Measurements from ENCODE around the gene PATL2. TPM values are rescaled to one million over a fixed set of nuclear protein-coding genes. Genes with fewer than 3 reads are reported as not detected.

The PATL2 gene
- total and polyA plus RNA-seq, 4 experiments from 2014 or later: 5.7 to 62.8 (median 34.8) TPM

GRCh38 chr15:44662478-44663409 lies 48.4 kb downstream of the PATL2 start:
- Histone ChIP-seq H3K36me3 (ENCODE audit: insufficient read depth, low read length) (peaks cover 3% of the 10 kb centered on the region), H3K9me3 (ENCODE audit: control insufficient read depth in 1 of 2, low read length in 2 of 2) (no peaks in the 10 kb centered on the region), H3K4me3 (ENCODE audit: low read length in 2 of 2) (peak overlapping the region; percentile 49 to 81), H3K4me1 (ENCODE audit: insufficient read depth, low read length) (peaks cover 60% of the 10 kb centered on the region), H3K27ac (ENCODE audit: low read depth, low read length) (peak overlapping the region; percentile 96), H3K27me3 (ENCODE audit: insufficient read depth, low read length) (no peaks in the 10 kb centered on the region)
- peaks cover 12 to 24% of the 10 kb centered on the region in 2 donors for H3K36me3 Mint-ChIP-seq
- H3K9me3 Mint-ChIP-seq: no peaks in the 10 kb centered on the region
- H3K27ac Mint-ChIP-seq: peak overlapping the region; percentile 93 to 100 (median 97)
- POLR2A ChIA-PET (ENCODE audit: partially characterized antibody): interaction anchor here (0.5 to 51.9 kb wide), 28 partner anchors 8 to 535 kb away, joined by 3 to 5737 read pairs (median 6); partner anchors contain the start of genes B2M, EIF3J, PATL2 and TRIM69
- peaks cover 38 to 66% (median 49%) of the 10 kb centered on the region in 4 donors for H3K4me1 Mint-ChIP-seq
- H3K27me3 Mint-ChIP-seq: no peaks in the 10 kb centered on the region
- CTCF ChIA-PET (ENCODE audit: partially characterized antibody): interaction anchor here (0.6 to 12.5 kb wide), 23 partner anchors 10 to 130 kb away, joined by 3 to 821 read pairs (median 7); partner anchors contain the start of genes B2M, PATL2 and TRIM69
- peak; percentile 85 to 92 (median 88) for DNase-seq
- intact Hi-C loops (cut with micrococcal nuclease): loop anchor here (1.0 to 5.0 kb wide), 8 partner anchors 14 to 125 kb away; partner anchors contain the start of genes B2M, EIF3J and PATL2
- peak overlapping the region; percentile 94 to 99 (median 98) for H3K4me3 Mint-ChIP-seq

DNA sequence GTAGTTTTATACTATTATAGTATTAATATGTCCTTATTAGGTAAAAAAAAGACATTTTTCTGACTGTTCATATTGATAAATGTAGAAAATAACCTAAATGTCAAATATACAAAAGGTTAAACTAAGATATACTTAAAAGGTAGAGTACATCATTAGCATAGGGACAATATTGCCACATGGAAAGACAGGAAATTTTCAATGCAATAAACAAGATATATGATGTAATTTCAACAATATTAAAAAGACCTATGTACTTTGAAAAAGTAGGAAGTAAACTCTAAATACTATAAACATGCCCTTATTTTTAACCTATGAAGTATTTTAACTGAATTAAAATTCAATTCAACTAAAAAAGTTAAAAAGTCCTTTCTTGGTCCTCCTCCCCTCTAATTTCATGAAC lies 49.5 kb downstream of the PATL2 start:
- intact Hi-C loops (cut with micrococcal nuclease): loop anchor here (5.0 kb wide), 2 partner anchors 84 to 124 kb away; partner anchors contain the start of gene EIF3J
- peak overlapping the region; percentile 67 to 100 (median 89) for H3K27ac Mint-ChIP-seq
- CTCF ChIA-PET (ENCODE audit: partially characterized antibody): interaction anchor here (1.0 to 12.5 kb wide), 5 partner anchors 21 to 78 kb away, joined by 3 to 821 read pairs (median 8); partner anchors contain the start of genes B2M, PATL2 and TRIM69

GRCh38 chr15:44659056-44659455 lies 52.1 kb downstream of the PATL2 start:
- peaks cover 24% of the 10 kb centered on the region for H3K4me1 ChIP-seq (ENCODE audit: insufficient read depth, low read length)
- Mint-ChIP-seq H3K27me3 (no peaks in the 10 kb centered on the region), H3K4me1 (peaks cover 19 to 42% (median 30%) of the 10 kb centered on the region in 4 donors), H3K36me3 (peaks cover 29 to 45% of the 10 kb centered on the region in 2 donors), H3K9me3 (no peaks in the 10 kb centered on the region), H3K27ac (peak overlapping the region in 1 of 7 donors; percentile 29), H3K4me3 (peak overlapping the region in 1 of 8 donors; percentile 5)
- no peak overlapping the region for H3K27ac ChIP-seq (ENCODE audit: low read depth, low read length)
- H3K36me3 ChIP-seq (ENCODE audit: insufficient read depth, low read length): peaks cover 22% of the 10 kb centered on the region
- H3K9me3 ChIP-seq (ENCODE audit: control insufficient read depth in 1 of 2, low read length in 2 of 2): no peaks in the 10 kb centered on the region
- CTCF ChIA-PET (ENCODE audit: partially characterized antibody): interaction anchor here (2.7 to 12.5 kb wide), 2 partner anchors 9 to 64 kb away, joined by 7 to 821 read pairs; partner anchors contain the start of genes B2M, PATL2 and TRIM69
- POLR2A ChIA-PET (ENCODE audit: partially characterized antibody): interaction anchor here (1.0 to 51.9 kb wide), 2 partner anchors 31 to 64 kb away, joined by 5 to 5737 read pairs; partner anchors contain the start of genes B2M, PATL2 and TRIM69
- H3K27me3 ChIP-seq (ENCODE audit: insufficient read depth, low read length): no peaks in the 10 kb centered on the region
- intact Hi-C loops (cut with micrococcal nuclease): no loop called here
- no peak overlapping the region for H3K4me3 ChIP-seq (ENCODE audit: low read length in 2 of 2)
- DNase-seq: no peak

More for the DNA sequence above, 49.5 kb downstream of the PATL2 start:
- H3K27me3 ChIP-seq (ENCODE audit: insufficient read depth, low read length): no peaks in the 10 kb centered on the region
- no peak overlapping the region for H3K27ac ChIP-seq (ENCODE audit: low read depth, low read length)
- Mint-ChIP-seq H3K27me3 (no peaks in the 10 kb centered on the region), H3K4me3 (peak overlapping the region in 7 of 8 donors; percentile 2 to 98 (median 55)), H3K4me1 (peaks cover 30 to 55% (median 42%) of the 10 kb centered on the region in 4 donors), H3K36me3 (peaks cover 19 to 32% of the 10 kb centered on the region in 2 donors), H3K9me3 (no peaks in the 10 kb centered on the region)
- H3K9me3 ChIP-seq (ENCODE audit: control insufficient read depth in 1 of 2, low read length in 2 of 2): no peaks in the 10 kb centered on the region
- POLR2A ChIA-PET (ENCODE audit: partially characterized antibody): interaction anchor here (1.3 to 51.9 kb wide), 3 partner anchors 21 to 86 kb away, joined by 5 to 5737 read pairs (median 1003); partner anchors contain the start of genes B2M, PATL2 and TRIM69
- no peak for DNase-seq
- peaks cover 10% of the 10 kb centered on the region for H3K36me3 ChIP-seq (ENCODE audit: insufficient read depth, low read length)
- peaks cover 50% of the 10 kb centered on the region for H3K4me1 ChIP-seq (ENCODE audit: insufficient read depth, low read length)
- no peak overlapping the region for H3K4me3 ChIP-seq (ENCODE audit: low read length in 2 of 2)

GRCh38 chr15:44657378-44657777 lies 53.7 kb downstream of the PATL2 start:
- Mint-ChIP-seq H3K27ac (no peak overlapping the region), H3K4me1 (peaks cover 23 to 36% (median 32%) of the 10 kb centered on the region in 4 donors), H3K9me3 (no peaks in the 10 kb centered on the region), H3K4me3 (no peak overlapping the region), H3K36me3 (peaks cover 37 to 46% of the 10 kb centered on the region in 2 donors), H3K27me3 (no peaks in the 10 kb centered on the region)
- POLR2A ChIA-PET (ENCODE audit: partially characterized antibody): interaction anchor here (0.6 to 51.9 kb wide), 3 partner anchors 33 to 94 kb away, joined by 3 to 5737 read pairs (median 3); partner anchors contain the start of genes B2M, PATL2 and TRIM69
- no peak for DNase-seq
- H3K27me3 ChIP-seq (ENCODE audit: insufficient read depth, low read length): no peaks in the 10 kb centered on the region
- H3K9me3 ChIP-seq (ENCODE audit: control insufficient read depth in 1 of 2, low read length in 2 of 2): no peaks in the 10 kb centered on the region
- H3K4me1 ChIP-seq (ENCODE audit: insufficient read depth, low read length): peaks cover 18% of the 10 kb centered on the region
- peaks cover 22% of the 10 kb centered on the region for H3K36me3 ChIP-seq (ENCODE audit: insufficient read depth, low read length)
- intact Hi-C loops (cut with micrococcal nuclease): no loop called here
- CTCF ChIA-PET (ENCODE audit: partially characterized antibody): interaction anchor here (0.5 to 12.5 kb wide), 4 partner anchors 65 to 74 kb away, joined by 3 to 821 read pairs (median 4); partner anchors contain the start of genes B2M, PATL2 and TRIM69
- no peak overlapping the region for H3K27ac ChIP-seq (ENCODE audit: low read depth, low read length)
- no peak overlapping the region for H3K4me3 ChIP-seq (ENCODE audit: low read length in 2 of 2)

- no peak overlapping the region for H3K27ac ChIP-seq (ENCODE audit: low read depth, low read length)
- intact Hi-C loops (cut with micrococcal nuclease): no loop called here
- no peak overlapping the region for H3K27ac Mint-ChIP-seq
- H3K9me3 ChIP-seq (ENCODE audit: control insufficient read depth in 1 of 2, low read length in 2 of 2): no peaks in the 10 kb centered on the region
- no peak overlapping the region for H3K4me3 Mint-ChIP-seq
- no peak overlapping the region for H3K4me3 ChIP-seq (ENCODE audit: low read length in 2 of 2)
- DNase-seq: no peak
- H3K9me3 Mint-ChIP-seq: no peaks in the 10 kb centered on the region
- ChIA-PET CTCF (ENCODE audit: partially characterized antibody) (interaction anchor here (0.5 to 12.5 kb wide), 4 partner anchors 64 to 74 kb away, joined by 3 to 821 read pairs (median 4); partner anchors contain the start of genes B2M, PATL2 and TRIM69), POLR2A (ENCODE audit: partially characterized antibody) (interaction anchor here (0.6 to 51.9 kb wide), 3 partner anchors 34 to 95 kb away, joined by 3 to 5737 read pairs (median 3); partner anchors contain the start of genes B2M, PATL2 and TRIM69)
- peaks cover 37 to 51% of the 10 kb centered on the region in 2 donors for H3K36me3 Mint-ChIP-seq
- no peaks in the 10 kb centered on the region for H3K27me3 ChIP-seq (ENCODE audit: insufficient read depth, low read length)
- peaks cover 25% of the 10 kb centered on the region for H3K36me3 ChIP-seq (ENCODE audit: insufficient read depth, low read length)
- no peaks in the 10 kb centered on the region for H3K27me3 Mint-ChIP-seq
- H3K4me1 Mint-ChIP-seq: peaks cover 22 to 34% (median 32%) of the 10 kb centered on the region in 4 donors
- H3K4me1 ChIP-seq (ENCODE audit: insufficient read depth, low read length): peaks cover 13% of the 10 kb centered on the region
Observed at GRCh38 chr15:44656913-44657312, 54.2 kb downstream of the PATL2 start.

- Histone ChIP-seq H3K27ac (ENCODE audit: low read depth, low read length) (no peak overlapping the region), H3K36me3 (ENCODE audit: insufficient read depth, low read length) (peaks cover 31% of the 10 kb centered on the region), H3K27me3 (ENCODE audit: insufficient read depth, low read length) (no peaks in the 10 kb centered on the region), H3K4me1 (ENCODE audit: insufficient read depth, low read length) (peaks cover 8% of the 10 kb centered on the region), H3K4me3 (ENCODE audit: low read length in 2 of 2) (no peak overlapping the region), H3K9me3 (ENCODE audit: control insufficient read depth in 1 of 2, low read length in 2 of 2) (no peaks in the 10 kb centered on the region)
- ChIA-PET POLR2A (ENCODE audit: partially characterized antibody) (interaction anchor here (0.9 to 51.9 kb wide), 2 partner anchors 34 to 66 kb away, joined by 3 to 5737 read pairs; partner anchors contain the start of genes B2M, PATL2 and TRIM69), CTCF (ENCODE audit: partially characterized antibody) (interaction anchor here (1.2 to 12.5 kb wide), 2 partner anchors 64 to 67 kb away, joined by 3 to 821 read pairs; partner anchors contain the start of genes B2M, PATL2 and TRIM69)
- Mint-ChIP-seq H3K9me3 (no peaks in the 10 kb centered on the region), H3K27ac (peak overlapping the region in 4 of 7 donors; percentile 39 to 76 (median 66)), H3K36me3 (peaks cover 42 to 57% of the 10 kb centered on the region in 2 donors), H3K4me3 (no peak overlapping the region), H3K4me1 (peaks cover 25 to 34% (median 28%) of the 10 kb centered on the region in 4 donors), H3K27me3 (no peaks in the 10 kb centered on the region)
- intact Hi-C loops (cut with micrococcal nuclease): no loop called here
- no peak for DNase-seq
Observed at GRCh38 chr15:44656298-44656697, 54.8 kb downstream of the PATL2 start.
